ENCODE results near the gene SH3PXD2B.
"Not testable (repeated sequence)": the region's sequence is repeated elsewhere in the genome, so short reads cannot be mapped to it uniquely, and the experiment has no call there.

SH3PXD2B gene

GRCh38 chr5:172415362-172416275 is 38.7 kb downstream of the SH3PXD2B start:
- DNase-seq = no peak

GRCh38 chr5:172414531-172415361 is 39.6 kb downstream of the SH3PXD2B start:
- DNase-seq = no peak

- no peak for DNase-seq
Observed at GRCh38 chr5:172413601-172414171, 40.6 kb downstream of the SH3PXD2B start.

DNA sequence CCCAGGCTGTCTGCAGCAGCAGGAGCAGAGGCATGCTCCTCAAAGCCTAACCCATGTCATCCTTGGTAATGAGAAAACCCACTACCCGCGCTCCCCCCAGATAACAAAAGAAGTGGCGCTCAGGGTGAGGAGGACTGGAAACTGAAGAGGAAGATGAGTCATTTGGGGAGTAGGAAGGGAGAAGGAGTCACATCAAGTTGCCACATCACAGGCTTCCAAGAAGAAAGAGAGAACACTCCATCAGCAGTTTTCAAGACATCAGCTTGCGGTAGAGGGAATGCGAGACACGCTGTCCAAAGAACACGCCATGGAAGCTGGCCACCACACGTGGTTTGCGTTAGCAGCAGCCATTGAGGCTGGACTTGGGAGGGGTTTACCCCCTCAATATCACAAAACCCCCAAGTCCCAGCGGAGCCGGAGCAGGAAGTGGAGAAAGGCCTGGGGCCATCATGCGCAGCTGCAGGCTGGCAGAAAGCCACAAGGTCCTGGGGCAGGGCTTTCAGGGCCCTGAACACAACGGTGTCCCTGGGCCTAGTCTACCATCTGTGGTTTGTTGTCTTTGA is 41.5 kb downstream of the SH3PXD2B start:
- no peak for DNase-seq

GRCh38 chr5:172411484-172412072 is 42.7 kb downstream of the SH3PXD2B start:
- no peak for DNase-seq

DNA sequence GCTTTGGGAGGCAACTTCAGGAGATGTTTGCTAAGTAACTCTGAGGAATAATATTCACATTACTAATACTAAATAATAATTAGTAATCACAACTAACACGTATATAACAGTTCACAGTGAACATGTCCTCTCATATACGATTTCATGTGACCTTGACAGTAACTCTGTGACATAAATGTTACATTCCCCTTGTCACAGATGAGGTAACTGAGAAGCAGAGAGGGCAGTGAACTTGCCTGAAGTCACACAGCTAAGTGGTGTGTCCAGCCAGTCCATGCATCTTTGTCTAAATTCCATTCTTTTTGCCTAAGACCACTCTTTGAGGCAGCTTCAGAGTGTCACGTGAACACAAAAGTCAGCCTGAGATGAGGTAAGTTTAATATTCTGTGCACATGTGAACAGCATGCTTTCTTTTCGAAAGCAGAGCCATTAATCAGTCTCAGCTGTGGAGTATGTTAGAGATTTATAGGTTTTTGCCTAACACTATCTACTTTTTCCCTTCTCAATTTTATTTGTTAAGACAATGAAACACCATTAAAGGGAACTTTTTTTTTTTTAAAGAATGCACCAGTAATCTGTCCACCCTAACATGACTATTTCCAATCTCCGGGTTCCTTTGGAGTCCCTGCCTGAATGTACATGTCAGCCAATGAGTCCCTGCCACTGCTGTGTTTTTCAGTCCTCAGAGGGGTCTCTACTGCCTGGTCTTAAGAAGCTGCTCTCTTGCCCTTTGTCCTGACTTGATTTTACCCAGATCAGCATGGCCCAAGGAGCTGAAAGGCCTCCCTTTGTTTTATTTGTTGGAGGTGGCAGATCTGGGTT is 43.5 kb downstream of the SH3PXD2B start:
- DNase-seq = no peak

DNA sequence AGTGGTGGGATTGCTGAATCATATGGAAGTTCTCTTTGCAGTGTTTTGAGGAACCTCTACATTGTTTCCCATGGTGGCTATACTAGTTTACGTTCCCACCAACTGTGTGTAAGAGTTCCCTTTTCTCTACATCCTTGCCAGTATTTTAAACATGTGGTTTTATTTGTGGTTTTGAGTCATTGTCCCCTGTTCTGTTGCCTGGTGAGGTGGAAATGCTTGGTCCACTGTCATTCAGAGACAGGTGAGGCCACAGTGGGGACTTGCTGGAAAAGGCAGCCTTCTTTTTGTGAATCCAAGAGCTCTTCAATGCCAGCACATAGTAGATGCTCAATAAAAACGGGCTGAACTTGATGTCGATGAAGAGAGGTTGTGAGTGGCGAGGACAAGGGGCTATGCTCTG is 44.2 kb downstream of the SH3PXD2B start:
- no peak for DNase-seq

GRCh38 chr5:172409477-172409876 is 44.8 kb downstream of the SH3PXD2B start:
- DNase-seq = not testable (repeated sequence)

DNA sequence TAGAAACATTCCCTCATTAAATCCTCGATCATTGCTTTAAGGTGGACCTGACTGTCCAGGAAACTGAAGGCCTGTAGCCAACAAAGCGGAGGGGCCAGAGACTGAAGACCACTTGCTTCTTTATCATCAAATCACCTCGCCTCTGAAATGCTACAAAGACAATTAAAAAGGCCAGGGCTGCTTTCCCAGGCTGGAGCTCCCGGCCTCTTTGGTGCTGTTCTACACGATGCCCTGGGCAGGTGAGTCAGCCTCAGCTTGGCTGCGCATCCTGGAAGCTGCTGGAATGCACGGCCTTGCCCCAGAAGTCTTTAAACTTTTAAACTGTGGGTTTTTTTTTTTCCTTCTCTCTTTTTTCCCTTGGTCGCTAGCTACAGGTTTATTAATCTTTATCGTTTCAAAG is 46.5 kb downstream of the SH3PXD2B start:
- no peak for DNase-seq

GRCh38 chr5:172407241-172407691 is 47.1 kb downstream of the SH3PXD2B start:
- DNase-seq = no peak

DNA sequence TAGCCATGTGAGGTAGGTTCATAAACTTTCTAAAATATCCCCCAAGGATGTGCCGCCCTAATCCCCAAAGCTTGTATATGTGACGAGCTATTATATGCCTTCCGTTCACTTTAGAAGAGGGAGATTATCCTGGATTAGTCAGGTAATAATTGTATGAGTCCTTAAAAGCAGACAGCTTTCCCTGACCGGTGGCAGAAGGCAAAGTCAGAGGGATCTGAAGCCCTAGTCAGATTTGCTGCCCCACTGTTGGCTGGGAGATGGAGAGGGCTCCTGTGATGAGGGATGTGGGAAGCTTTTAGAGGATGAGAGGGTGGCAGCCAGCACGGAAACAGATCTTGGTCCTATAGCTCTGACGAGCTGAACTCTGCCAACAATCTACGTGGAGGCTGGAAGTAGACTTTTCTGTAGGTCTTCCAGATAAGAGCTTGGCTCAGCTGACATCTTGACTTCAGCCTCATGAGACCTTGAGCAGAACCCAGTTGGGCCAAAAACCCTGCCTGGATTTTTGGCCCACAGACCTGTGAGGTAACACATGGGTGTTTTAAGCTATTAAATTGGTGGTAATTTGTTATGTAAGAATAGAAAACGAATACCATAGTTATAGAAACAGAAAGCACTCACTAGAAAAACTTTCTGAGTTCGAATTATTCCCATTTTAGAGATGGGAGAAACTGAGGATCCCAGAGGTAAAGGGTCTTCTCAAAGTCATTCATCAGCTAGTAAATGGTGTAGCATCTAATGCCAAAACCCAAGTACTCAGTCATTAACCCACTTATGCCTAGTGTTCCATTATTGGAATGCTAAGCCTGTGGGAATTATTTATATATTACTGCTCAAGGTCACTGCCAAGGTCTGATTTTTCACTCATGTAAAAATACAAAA is 48.9 kb downstream of the SH3PXD2B start:
- DNase-seq = no peak

GRCh38 chr5:172404746-172405145 is 49.6 kb downstream of the SH3PXD2B start:
- DNase-seq = no peak

DNA sequence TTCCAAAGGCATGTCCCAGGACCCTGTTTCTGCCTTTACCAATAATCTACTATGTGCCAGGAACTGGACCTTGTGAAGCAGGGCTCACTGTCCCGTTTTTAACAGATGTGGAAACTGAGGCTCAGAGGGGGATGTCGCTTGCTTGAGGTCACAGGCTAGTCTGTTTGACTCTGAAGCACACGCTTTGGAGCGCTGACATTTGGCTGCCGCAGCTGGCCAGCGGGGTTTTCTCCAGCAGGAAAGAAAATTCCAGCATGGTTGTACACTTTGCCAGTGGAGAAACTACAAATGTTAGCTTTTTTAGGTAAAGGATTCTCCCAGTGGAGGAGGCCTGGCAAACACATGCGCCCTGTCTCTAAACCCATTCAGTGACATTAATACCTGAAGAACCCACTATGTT is 50.5 kb downstream of the SH3PXD2B start:
- DNase-seq = no peak

DNA sequence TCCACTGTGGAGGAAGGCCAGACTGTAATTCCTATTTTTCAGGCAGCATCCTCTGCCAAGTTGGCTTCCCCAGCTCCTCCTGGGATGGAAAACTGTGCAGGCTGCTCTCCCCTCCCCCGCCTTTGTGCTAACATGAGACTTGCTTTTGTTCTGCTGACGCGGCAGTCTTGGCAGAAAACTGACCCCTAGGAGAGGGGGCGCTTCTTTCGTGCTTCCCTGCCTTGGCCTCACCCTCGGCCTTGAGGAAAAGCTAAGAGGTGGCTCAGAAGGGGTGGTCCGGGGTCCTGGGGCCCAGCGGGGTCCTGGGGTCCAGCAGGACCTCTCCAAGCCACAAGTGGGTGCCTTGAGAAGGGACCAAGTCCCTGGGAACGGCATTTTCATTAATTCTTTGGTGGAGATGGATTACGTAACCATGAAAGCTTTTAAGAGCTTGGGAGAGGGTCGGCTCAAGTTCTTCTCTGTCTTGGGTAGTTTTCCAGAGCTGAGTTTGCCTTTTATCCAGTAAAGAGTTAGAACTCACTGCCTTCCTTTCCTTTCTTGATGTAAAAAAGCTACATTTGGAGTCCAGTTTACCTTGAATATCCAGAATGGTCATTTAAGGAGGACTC is 51.0 kb downstream of the SH3PXD2B start:
- DNase-seq = no peak

DNA sequence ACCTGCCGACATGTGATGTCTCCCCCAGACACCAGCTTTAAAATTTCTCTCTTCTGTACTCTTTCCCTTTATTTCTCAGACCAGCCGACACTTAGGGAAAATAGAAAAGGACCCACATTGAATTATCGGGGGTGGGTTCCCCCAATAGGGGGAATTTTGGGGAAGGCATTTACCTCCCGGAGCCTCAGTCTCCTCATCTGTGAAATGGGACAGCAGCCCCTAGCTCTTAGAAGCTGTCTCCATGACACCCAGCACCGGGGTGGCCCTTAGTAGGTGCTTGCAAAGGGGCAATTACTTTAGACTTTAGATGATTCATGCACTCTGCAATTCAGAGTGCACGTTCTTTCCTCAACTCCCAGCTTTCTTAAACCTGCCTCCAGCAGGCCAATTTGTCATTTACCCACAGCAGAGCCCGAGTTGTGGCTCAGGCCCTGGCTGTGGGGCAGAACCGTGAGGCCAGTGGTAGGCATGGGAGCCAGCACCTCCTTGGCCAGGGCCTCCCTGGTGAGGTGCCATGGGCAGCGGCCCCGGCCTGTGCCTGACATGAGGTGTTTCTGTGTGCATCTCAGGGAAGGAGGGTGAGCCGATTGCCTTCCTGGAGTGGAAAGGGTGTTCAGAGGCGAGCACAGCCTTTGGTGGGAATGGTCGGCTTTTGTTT is 51.7 kb downstream of the SH3PXD2B start:
- DNase-seq = no peak

- DNase-seq = not testable (repeated sequence)
Observed at GRCh38 chr5:172402031-172402430, 52.3 kb downstream of the SH3PXD2B start.

DNA sequence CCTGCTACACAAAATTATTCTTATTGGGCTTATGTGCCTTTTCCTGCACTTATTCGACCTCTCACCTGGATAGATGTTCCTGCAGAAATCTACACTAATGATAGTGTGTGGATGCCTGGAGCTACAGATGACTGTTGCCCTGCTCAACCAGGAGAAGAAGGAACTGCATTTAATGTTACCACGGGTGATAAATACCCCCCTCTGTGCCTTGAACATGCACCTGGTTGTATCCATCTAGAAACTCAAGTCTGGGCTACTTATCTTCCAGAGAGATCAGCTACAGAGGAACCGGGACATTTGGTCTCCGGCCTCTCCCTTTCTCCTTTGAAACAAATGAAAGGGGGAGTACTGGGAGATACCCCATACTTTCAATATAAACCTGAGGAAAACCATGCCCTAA is 54.5 kb downstream of the SH3PXD2B start:
- no peak for DNase-seq

DNA sequence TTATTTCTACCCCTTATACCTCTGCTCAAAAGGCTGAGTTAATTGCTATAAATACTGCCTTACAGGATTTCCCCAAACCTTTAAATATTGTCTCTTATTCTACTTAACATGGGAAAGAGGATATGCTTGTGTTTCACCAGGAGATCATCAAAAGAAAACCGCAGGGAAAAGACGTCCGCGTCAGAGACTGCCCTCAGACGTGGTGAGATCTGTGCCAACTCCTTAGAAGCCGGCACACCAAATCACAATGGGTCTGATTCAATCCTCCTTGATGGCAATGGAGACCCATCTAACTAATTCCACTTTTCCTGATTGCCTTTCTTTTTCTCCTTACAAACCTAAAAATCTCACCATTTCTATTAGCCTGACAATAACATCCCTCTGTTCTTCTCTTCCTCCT is 55.0 kb downstream of the SH3PXD2B start:
- no peak for DNase-seq

- DNase-seq = not testable (repeated sequence)
Observed at GRCh38 chr5:172398645-172399044, 55.7 kb downstream of the SH3PXD2B start.

GRCh38 chr5:172396994-172397393 is 57.3 kb downstream of the SH3PXD2B start:
- DNase-seq = not testable (repeated sequence)
